ENCODE data around the gene CTRB2.

Gene CTRB2

GRCh38 chr16:75160386-75160785, 46.6 kb downstream of the CTRB2 start:
- no peak for DNase-seq (ENCODE audit: low read depth)
